ENCODE results near the gene SH3YL1.
A peak's percentile ranks its signal among the peaks of the same experiment; 100 is the strongest.

SH3YL1 gene

GRCh38 chr2:263774-264492, at the start of gene SH3YL1:
TSS of gene SH3YL1 (minus strand) at chr2:264032. CDS start at chr2:263984, 48 bp downstream.
- Histone ChIP-seq H3K36me3 (ENCODE audit: control insufficient read depth in 2 of 2, insufficient read depth in 2 of 2, low read length in 2 of 2) (peaks cover 0 to 2% of the 10 kb centered on the region in 2 donors), H3K27me3 (ENCODE audit: control insufficient read depth in 2 of 2, insufficient read depth in 2 of 2, low read length in 2 of 2) (no peaks in the 10 kb centered on the region), H3K4me1 (ENCODE audit: control insufficient read depth in 2 of 2, insufficient read depth in 2 of 2, low read length in 2 of 2) (peaks cover 7 to 8% of the 10 kb centered on the region in 2 donors), H3K9ac (ENCODE audit: low read depth in 1 of 2, low read length in 2 of 2) (peak within 1 kb of the TSS; percentile 79 to 91), H3K9me3 (ENCODE audit: control insufficient read depth in 2 of 2, low read length in 2 of 2) (no peaks in the 10 kb centered on the region), H3K27ac (ENCODE audit: low read depth in 2 of 2, low read length in 2 of 2) (peak within 1 kb of the TSS; percentile 93 to 95), H3K4me3 (ENCODE audit: low read length in 2 of 2) (peak within 1 kb of the TSS; percentile 94 to 95)

DNA sequence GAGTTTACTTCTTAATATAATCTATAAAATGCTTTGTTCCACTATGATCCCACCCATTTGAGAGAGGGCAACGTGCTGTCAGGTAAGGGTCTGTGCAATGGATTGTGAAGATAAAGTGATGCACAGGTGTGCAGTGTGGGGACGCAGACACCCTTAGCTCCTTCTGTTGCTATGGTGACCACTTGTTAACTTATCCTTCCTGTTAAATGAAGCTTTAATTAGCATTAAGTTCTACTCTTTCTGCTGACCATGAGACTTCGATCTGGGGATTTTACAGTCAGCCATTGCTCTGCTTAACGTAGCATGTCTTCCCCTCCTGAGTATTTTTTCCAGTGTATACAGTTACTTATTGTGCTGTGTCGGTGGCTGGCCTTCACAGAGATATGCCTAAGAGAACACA, 47.2 kb upstream of the SH3YL1 start:
- Histone ChIP-seq H3K9ac (ENCODE audit: low read depth in 1 of 2, low read length in 2 of 2) (no peak overlapping the region), H3K9me3 (ENCODE audit: control insufficient read depth in 2 of 2, low read length in 2 of 2) (no peaks in the 10 kb centered on the region), H3K4me3 (ENCODE audit: low read length in 2 of 2) (no peak overlapping the region), H3K27ac (ENCODE audit: low read depth in 2 of 2, low read length in 2 of 2) (no peak overlapping the region), H3K36me3 (ENCODE audit: control insufficient read depth in 2 of 2, insufficient read depth in 2 of 2, low read length in 2 of 2) (no peaks in the 10 kb centered on the region), H3K27me3 (ENCODE audit: control insufficient read depth in 2 of 2, insufficient read depth in 2 of 2, low read length in 2 of 2) (no peaks in the 10 kb centered on the region), H3K4me1 (ENCODE audit: control insufficient read depth in 2 of 2, insufficient read depth in 2 of 2, low read length in 2 of 2) (no peaks in the 10 kb centered on the region)

GRCh38 chr2:309954-310510, 46.2 kb upstream of the SH3YL1 start:
- Histone ChIP-seq H3K36me3 (ENCODE audit: control insufficient read depth in 2 of 2, insufficient read depth in 2 of 2, low read length in 2 of 2) (no peaks in the 10 kb centered on the region), H3K4me1 (ENCODE audit: control insufficient read depth in 2 of 2, insufficient read depth in 2 of 2, low read length in 2 of 2) (no peaks in the 10 kb centered on the region), H3K9ac (ENCODE audit: low read depth in 1 of 2, low read length in 2 of 2) (no peak overlapping the region), H3K27ac (ENCODE audit: low read depth in 2 of 2, low read length in 2 of 2) (no peak overlapping the region), H3K27me3 (ENCODE audit: control insufficient read depth in 2 of 2, insufficient read depth in 2 of 2, low read length in 2 of 2) (no peaks in the 10 kb centered on the region), H3K9me3 (ENCODE audit: control insufficient read depth in 2 of 2, low read length in 2 of 2) (no peaks in the 10 kb centered on the region), H3K4me3 (ENCODE audit: low read length in 2 of 2) (no peak overlapping the region)

GRCh38 chr2:309148-309953, 45.5 kb upstream of the SH3YL1 start:
- no peak overlapping the region for H3K27ac ChIP-seq (ENCODE audit: low read depth in 2 of 2, low read length in 2 of 2)
- H3K9me3 ChIP-seq (ENCODE audit: control insufficient read depth in 2 of 2, low read length in 2 of 2) = no peaks in the 10 kb centered on the region
- H3K9ac ChIP-seq (ENCODE audit: low read depth in 1 of 2, low read length in 2 of 2) = no peak overlapping the region
- H3K4me3 ChIP-seq (ENCODE audit: low read length in 2 of 2) = no peak overlapping the region
- no peaks in the 10 kb centered on the region for H3K4me1 ChIP-seq (ENCODE audit: control insufficient read depth in 2 of 2, insufficient read depth in 2 of 2, low read length in 2 of 2)
- H3K27me3 ChIP-seq (ENCODE audit: control insufficient read depth in 2 of 2, insufficient read depth in 2 of 2, low read length in 2 of 2) = no peaks in the 10 kb centered on the region
- no peaks in the 10 kb centered on the region for H3K36me3 ChIP-seq (ENCODE audit: control insufficient read depth in 2 of 2, insufficient read depth in 2 of 2, low read length in 2 of 2)

- Histone ChIP-seq H3K27me3 (ENCODE audit: control insufficient read depth in 2 of 2, insufficient read depth in 2 of 2, low read length in 2 of 2) (no peaks in the 10 kb centered on the region), H3K27ac (ENCODE audit: low read depth in 2 of 2, low read length in 2 of 2) (no peak overlapping the region), H3K9me3 (ENCODE audit: control insufficient read depth in 2 of 2, low read length in 2 of 2) (no peaks in the 10 kb centered on the region), H3K36me3 (ENCODE audit: control insufficient read depth in 2 of 2, insufficient read depth in 2 of 2, low read length in 2 of 2) (no peaks in the 10 kb centered on the region), H3K4me3 (ENCODE audit: low read length in 2 of 2) (no peak overlapping the region), H3K9ac (ENCODE audit: low read depth in 1 of 2, low read length in 2 of 2) (no peak overlapping the region), H3K4me1 (ENCODE audit: control insufficient read depth in 2 of 2, insufficient read depth in 2 of 2, low read length in 2 of 2) (no peaks in the 10 kb centered on the region)
Measured at GRCh38 chr2:305366-305765, 41.5 kb upstream of the SH3YL1 start.

DNA sequence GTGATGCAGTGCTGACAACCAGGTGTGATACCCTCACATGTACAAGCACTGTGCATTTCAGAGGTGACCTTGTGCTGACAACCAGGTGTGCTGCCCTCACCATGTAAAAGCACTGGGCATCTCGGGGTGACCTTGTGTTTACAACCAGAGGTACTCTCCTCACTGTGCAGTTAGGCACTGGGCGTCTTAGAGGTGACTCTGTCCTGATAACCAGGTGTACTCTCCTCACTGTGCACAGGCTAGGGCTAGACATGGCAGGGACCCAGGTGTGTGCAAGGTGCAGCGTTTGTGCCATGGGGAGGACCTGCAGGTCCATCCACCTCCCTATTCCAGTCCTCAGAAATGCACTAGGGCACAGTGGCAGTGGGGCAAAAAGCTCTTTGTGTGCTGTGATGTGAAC, 32.5 kb upstream of the SH3YL1 start:
- no peaks in the 10 kb centered on the region for H3K36me3 ChIP-seq (ENCODE audit: control insufficient read depth in 2 of 2, insufficient read depth in 2 of 2, low read length in 2 of 2)
- no peak overlapping the region for H3K27ac ChIP-seq (ENCODE audit: low read depth in 2 of 2, low read length in 2 of 2)
- no peaks in the 10 kb centered on the region for H3K9me3 ChIP-seq (ENCODE audit: control insufficient read depth in 2 of 2, low read length in 2 of 2)
- H3K4me3 ChIP-seq (ENCODE audit: low read length in 2 of 2) = no peak overlapping the region
- no peak overlapping the region for H3K9ac ChIP-seq (ENCODE audit: low read depth in 1 of 2, low read length in 2 of 2)
- H3K27me3 ChIP-seq (ENCODE audit: control insufficient read depth in 2 of 2, insufficient read depth in 2 of 2, low read length in 2 of 2) = peaks cover 6 to 12% of the 10 kb centered on the region in 2 donors
- no peaks in the 10 kb centered on the region for H3K4me1 ChIP-seq (ENCODE audit: control insufficient read depth in 2 of 2, insufficient read depth in 2 of 2, low read length in 2 of 2)

DNA sequence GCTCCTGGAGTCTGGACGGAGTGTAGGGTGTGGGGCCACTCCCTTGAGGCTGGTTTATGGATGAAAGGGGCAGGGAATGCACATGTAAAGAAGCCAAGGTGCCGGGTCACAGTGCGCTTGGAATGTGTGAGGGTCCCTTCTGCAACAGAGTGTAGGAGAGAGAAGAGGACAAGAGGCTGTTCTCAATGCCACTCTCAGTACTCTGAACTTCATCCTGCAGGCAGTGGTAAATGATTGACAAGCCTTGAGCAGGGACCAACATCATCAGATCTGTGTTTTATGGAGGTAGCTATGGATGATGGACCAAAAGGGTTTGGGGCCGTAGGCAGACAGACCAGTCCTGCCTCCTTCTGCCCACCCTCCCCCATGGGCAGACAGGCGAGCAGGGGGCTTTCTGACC, 31.3 kb upstream of the SH3YL1 start:
- Histone ChIP-seq H3K9me3 (ENCODE audit: control insufficient read depth in 2 of 2, low read length in 2 of 2) (no peaks in the 10 kb centered on the region), H3K36me3 (ENCODE audit: control insufficient read depth in 2 of 2, insufficient read depth in 2 of 2, low read length in 2 of 2) (no peaks in the 10 kb centered on the region), H3K4me1 (ENCODE audit: control insufficient read depth in 2 of 2, insufficient read depth in 2 of 2, low read length in 2 of 2) (no peaks in the 10 kb centered on the region), H3K27me3 (ENCODE audit: control insufficient read depth in 2 of 2, insufficient read depth in 2 of 2, low read length in 2 of 2) (peaks cover 7 to 12% of the 10 kb centered on the region in 2 donors), H3K27ac (ENCODE audit: low read depth in 2 of 2, low read length in 2 of 2) (no peak overlapping the region), H3K4me3 (ENCODE audit: low read length in 2 of 2) (no peak overlapping the region), H3K9ac (ENCODE audit: low read depth in 1 of 2, low read length in 2 of 2) (no peak overlapping the region)

DNA sequence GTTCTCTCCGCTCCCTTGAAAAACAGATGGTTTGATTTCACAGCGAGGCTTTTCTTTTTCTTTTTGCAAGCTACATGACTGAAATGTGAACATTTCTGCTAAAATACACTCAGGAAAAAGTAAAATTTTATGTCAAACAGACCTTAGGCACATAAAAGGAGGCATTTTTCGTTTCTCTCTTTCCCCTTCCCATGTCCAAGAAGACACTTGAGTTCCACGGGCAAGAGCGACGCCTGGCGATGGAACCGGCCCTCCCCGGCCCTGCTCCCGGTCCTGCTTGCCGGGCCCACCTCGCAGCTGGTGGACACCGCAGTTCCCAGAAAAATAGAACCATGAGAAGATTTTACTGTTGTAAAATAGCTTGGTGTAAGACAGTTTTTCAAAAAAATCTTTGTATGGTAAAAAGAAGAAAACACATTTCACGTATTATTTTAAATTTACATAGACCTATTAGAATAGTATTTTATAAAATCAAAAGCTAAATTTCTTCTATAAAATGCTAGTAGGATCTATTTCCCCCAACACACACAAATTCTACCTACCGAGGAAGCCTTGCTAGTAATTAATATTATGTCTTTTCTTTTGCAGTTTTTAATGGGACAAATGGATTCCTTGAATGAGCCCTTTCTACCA, 26.4 kb upstream of the SH3YL1 start:
- no peaks in the 10 kb centered on the region for H3K9me3 ChIP-seq (ENCODE audit: control insufficient read depth in 2 of 2, low read length in 2 of 2)
- peaks cover 16 to 32% of the 10 kb centered on the region in 2 donors for H3K27me3 ChIP-seq (ENCODE audit: control insufficient read depth in 2 of 2, insufficient read depth in 2 of 2, low read length in 2 of 2)
- no peaks in the 10 kb centered on the region for H3K36me3 ChIP-seq (ENCODE audit: control insufficient read depth in 2 of 2, insufficient read depth in 2 of 2, low read length in 2 of 2)
- H3K4me3 ChIP-seq (ENCODE audit: low read length in 2 of 2) = peak overlapping the region; percentile 57 to 71
- peak overlapping the region in 1 of 2 donors; percentile 12 for H3K9ac ChIP-seq (ENCODE audit: low read depth in 1 of 2, low read length in 2 of 2)
- H3K4me1 ChIP-seq (ENCODE audit: control insufficient read depth in 2 of 2, insufficient read depth in 2 of 2, low read length in 2 of 2) = peaks cover 10% of the 10 kb centered on the region in 2 donors
- no peak overlapping the region for H3K27ac ChIP-seq (ENCODE audit: low read depth in 2 of 2, low read length in 2 of 2)

DNA sequence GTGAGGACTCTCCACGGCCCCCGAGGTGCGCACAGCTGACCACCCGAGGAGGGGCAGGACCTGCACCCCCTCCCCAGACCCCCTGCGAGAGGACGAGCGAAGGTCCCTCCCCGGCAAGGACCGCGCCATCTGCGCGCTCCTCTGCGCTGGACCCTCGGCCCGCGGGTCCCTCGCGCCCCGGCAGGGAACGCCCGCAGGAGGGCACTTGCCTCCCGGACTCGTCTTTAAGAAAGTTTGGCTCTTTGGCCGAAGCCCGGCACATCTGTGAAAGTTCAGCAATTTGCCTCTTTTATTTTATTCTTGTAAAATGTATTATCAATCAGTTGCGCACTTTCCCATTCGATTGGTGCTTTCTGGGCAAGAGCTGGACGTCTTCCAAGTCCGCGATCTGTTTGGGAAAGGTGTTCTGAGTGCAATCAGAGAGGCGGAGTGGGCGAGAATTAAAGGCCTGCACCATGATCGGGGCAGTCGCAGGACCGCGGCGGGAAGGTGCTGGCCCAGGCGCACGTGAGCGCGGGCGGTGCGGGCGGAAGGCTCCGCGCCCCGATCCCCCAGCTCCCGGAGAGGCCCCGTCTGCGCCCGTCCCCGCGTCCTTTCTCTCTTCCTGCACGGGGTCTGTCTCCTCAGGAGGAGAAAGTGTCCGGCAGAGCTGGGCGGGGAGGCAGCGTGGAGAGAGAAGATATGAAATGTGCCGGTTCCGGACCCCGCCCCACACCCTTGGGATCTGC, 25.7 kb upstream of the SH3YL1 start:
- Histone ChIP-seq H3K9ac (ENCODE audit: low read depth in 1 of 2, low read length in 2 of 2) (peak overlapping the region; percentile 12 to 32), H3K4me3 (ENCODE audit: low read length in 2 of 2) (peak overlapping the region; percentile 57 to 71), H3K27ac (ENCODE audit: low read depth in 2 of 2, low read length in 2 of 2) (peak overlapping the region in 1 of 2 donors; percentile 38), H3K27me3 (ENCODE audit: control insufficient read depth in 2 of 2, insufficient read depth in 2 of 2, low read length in 2 of 2) (peaks cover 16 to 29% of the 10 kb centered on the region in 2 donors), H3K4me1 (ENCODE audit: control insufficient read depth in 2 of 2, insufficient read depth in 2 of 2, low read length in 2 of 2) (peaks cover 10% of the 10 kb centered on the region in 2 donors), H3K9me3 (ENCODE audit: control insufficient read depth in 2 of 2, low read length in 2 of 2) (no peaks in the 10 kb centered on the region), H3K36me3 (ENCODE audit: control insufficient read depth in 2 of 2, insufficient read depth in 2 of 2, low read length in 2 of 2) (no peaks in the 10 kb centered on the region)

All from mucosa of rectum (tissue), 2 donors.